Measurements from ENCODE around the gene RHO. TPM values are rescaled to one million over a fixed set of nuclear protein-coding genes. Genes with fewer than 3 reads are reported as not detected.

The RHO gene
- total and polyA plus RNA-seq, 2 donors (not counting 3 experiments of a cell fraction or from before 2014, with no cell fraction given), result not detected

GRCh38 chr3:129486664-129487035, 41.8 kb upstream of the RHO start:
- peak; percentile 31 for FAIRE-seq
- peaks cover 18% of the 10 kb centered on the region for H3K4me1 ChIP-seq (ENCODE audit: control insufficient read depth, extremely low read depth, insufficient read depth, low read length)
- H2AFZ ChIP-seq (ENCODE audit: low read depth, low read length), result no peak overlapping the region
- ChIA-PET CTCF (interaction anchor here (3.4 kb wide), 1 partner anchor 103 kb away, joined by 23 read pairs; no protein-coding TSS in a partner anchor), POLR2A (no interaction called here)
- H3K9me3 ChIP-seq (replicated peaks; ENCODE audit: control insufficient read depth, insufficient read depth, low read length), result no peaks in the 10 kb centered on the region
- no peak for DNase-seq (ENCODE audit: low read depth, low spot score)
- dilution Hi-C loops (cut with MboI; ENCODE audit: extremely low pct_ligation_motif_present, low sequenced_read_pairs) (no loop called here), intact Hi-C loops (cut with micrococcal nuclease) (no loop called here)
- H3K27me3 ChIP-seq (ENCODE audit: control insufficient read depth in 2 of 2, insufficient read depth in 2 of 2, low read length in 2 of 2), result no peaks in the 10 kb centered on the region
- no peak overlapping the region for H3K27ac ChIP-seq (ENCODE audit: insufficient read depth, low read depth, low read length)
- H3K9ac ChIP-seq (replicated peaks; ENCODE audit: extremely low read depth, insufficient read depth, low read length), result no peak overlapping the region
- H3K9me1 ChIP-seq (replicated peaks; ENCODE audit: control insufficient read depth, extremely low read depth, insufficient read depth, low read length), result no peaks in the 10 kb centered on the region
- H3K4me3 ChIP-seq (replicated peaks in 1 of 3; ENCODE audit: insufficient read depth in 1 of 3, low read depth in 1 of 3, low read length in 3 of 3), result no peak overlapping the region
- no peaks in the 10 kb centered on the region for H3K79me2 ChIP-seq (ENCODE audit: control insufficient read depth, insufficient read depth, low read length)
- H3K4me2 ChIP-seq (ENCODE audit: insufficient read depth, low read length), result no peak overlapping the region
- no TSS peak for BruUV-seq (replicated peaks)
- no peak for TF ChIP-seq GATA2 (IDR thresholded peaks at IDR 0.05; ENCODE audit: insufficient read depth, insufficient read length, low read depth, low read length)
- TF ChIP-seq POLR2AphosphoS5 (IDR thresholded peaks at IDR 0.05; ENCODE audit: insufficient read depth, low read depth, low read length), result no peak
- TF ChIP-seq FOS (IDR thresholded peaks at IDR 0.05; ENCODE audit: borderline replicate concordance, insufficient read depth, low read length), result no peak
- no peak for TF ChIP-seq POLR2A (IDR thresholded peaks at IDR 0.05; ENCODE audit: low read depth, low read length)
- TF ChIP-seq, protein P1, sequence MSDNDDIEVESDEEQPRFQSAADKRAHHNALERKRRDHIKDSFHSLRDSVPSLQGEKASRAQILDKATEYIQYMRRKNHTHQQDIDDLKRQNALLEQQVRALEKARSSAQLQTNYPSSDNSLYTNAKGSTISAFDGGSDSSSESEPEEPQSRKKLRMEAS (IDR thresholded peaks at IDR 0.05; ENCODE audit: insufficient read depth, insufficient read length), result no peak
- no peak for TF ChIP-seq MYC (IDR thresholded peaks at IDR 0.05; ENCODE audit: low read depth, low read length)
- no peak for TF ChIP-seq EZH2 (IDR thresholded peaks at IDR 0.05; ENCODE audit: borderline replicate concordance, low read depth, low read length, severe bottlenecking)
- TF ChIP-seq, protein P2, sequence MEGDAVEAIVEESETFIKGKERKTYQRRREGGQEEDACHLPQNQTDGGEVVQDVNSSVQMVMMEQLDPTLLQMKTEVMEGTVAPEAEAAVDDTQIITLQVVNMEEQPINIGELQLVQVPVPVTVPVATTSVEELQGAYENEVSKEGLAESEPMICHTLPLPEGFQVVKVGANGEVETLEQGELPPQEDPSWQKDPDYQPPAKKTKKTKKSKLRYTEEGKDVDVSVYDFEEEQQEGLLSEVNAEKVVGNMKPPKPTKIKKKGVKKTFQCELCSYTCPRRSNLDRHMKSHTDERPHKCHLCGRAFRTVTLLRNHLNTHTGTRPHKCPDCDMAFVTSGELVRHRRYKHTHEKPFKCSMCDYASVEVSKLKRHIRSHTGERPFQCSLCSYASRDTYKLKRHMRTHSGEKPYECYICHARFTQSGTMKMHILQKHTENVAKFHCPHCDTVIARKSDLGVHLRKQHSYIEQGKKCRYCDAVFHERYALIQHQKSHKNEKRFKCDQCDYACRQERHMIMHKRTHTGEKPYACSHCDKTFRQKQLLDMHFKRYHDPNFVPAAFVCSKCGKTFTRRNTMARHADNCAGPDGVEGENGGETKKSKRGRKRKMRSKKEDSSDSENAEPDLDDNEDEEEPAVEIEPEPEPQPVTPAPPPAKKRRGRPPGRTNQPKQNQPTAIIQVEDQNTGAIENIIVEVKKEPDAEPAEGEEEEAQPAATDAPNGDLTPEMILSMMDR (IDR thresholded peaks at IDR 0.05; ENCODE audit: extremely low read depth in 1 of 2, insufficient read depth in 1 of 2, low read depth in 1 of 2, low read length in 2 of 2), result no peak
- no peak for TF ChIP-seq JUN (IDR thresholded peaks at IDR 0.05; ENCODE audit: borderline replicate concordance, insufficient read depth, insufficient read length, low read depth)
- peaks cover 0 to 6% of the 10 kb centered on the region in 2 experiments for H3K36me3 ChIP-seq (ENCODE audit: control insufficient read depth in 2 of 2, extremely low read depth in 1 of 2, insufficient read depth in 2 of 2, low read length in 2 of 2)
- H4K20me1 ChIP-seq (replicated peaks; ENCODE audit: control insufficient read depth, extremely low read depth, insufficient read depth, low read length), result no peaks in the 10 kb centered on the region

Data from endothelial cell of umbilical vein (primary cell).